ENCODE measurements around the gene PAPPA.

Gene PAPPA

GRCh38 chr9:116304761-116305160 is 151.2 kb downstream of the PAPPA start:
- no peaks in the 10 kb centered on the region for H3K9me3 Mint-ChIP-seq
- H3K27me3 Mint-ChIP-seq, result peaks cover 3% of the 10 kb centered on the region
- no peaks in the 10 kb centered on the region for H3K4me1 Mint-ChIP-seq (ENCODE audit: low read depth)
- H3K27ac Mint-ChIP-seq, result no peak overlapping the region
- no peak overlapping the region for H3K4me3 Mint-ChIP-seq
- H3K36me3 Mint-ChIP-seq (ENCODE audit: low read depth), result no peaks in the 10 kb centered on the region
- no peak for DNase-seq

GRCh38 chr9:116308076-116308475 is 154.5 kb downstream of the PAPPA start:
- H3K27me3 Mint-ChIP-seq, result peaks cover 3% of the 10 kb centered on the region
- H3K36me3 Mint-ChIP-seq (ENCODE audit: low read depth), result no peaks in the 10 kb centered on the region
- H3K4me3 Mint-ChIP-seq, result no peak overlapping the region
- no peak for DNase-seq
- no peak overlapping the region for H3K27ac Mint-ChIP-seq
- no peaks in the 10 kb centered on the region for H3K9me3 Mint-ChIP-seq
- H3K4me1 Mint-ChIP-seq (ENCODE audit: low read depth), result no peaks in the 10 kb centered on the region

DNA sequence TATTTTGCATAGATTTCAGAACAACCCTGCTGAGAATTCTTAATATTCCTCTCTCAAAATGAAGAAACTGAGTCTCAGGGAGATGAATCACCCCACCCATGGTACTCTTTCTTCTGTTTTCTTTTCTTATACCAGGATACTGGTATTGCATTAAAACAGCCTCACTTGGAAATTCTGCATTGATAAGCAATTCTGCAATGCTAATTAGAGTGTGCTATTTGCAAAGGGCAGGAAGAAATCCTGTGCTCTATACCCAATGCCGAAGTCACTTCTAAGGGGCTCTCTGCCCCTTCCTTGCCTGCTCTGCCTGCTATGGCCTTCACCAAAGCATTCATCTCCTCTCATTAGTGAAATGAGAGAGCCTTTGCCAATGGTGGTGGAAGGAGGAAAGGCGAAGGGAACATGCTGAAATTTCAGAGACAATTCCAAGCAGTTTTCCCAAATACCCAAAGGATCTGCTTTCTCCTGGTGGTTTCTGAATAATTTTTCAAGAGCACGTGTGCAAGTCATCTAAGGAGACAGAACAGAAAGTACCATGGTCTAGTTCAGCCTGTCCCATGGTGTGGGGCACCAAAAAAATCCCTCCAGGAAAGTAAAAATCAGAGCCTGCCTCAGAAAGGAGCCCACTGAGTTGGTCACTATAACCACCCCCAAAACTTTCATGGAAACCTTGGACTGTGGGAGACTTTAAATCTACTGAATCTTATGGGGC is 156.5 kb downstream of the PAPPA start:
- Mint-ChIP-seq H3K4me3 (no peak overlapping the region), H3K36me3 (ENCODE audit: low read depth) (no peaks in the 10 kb centered on the region), H3K4me1 (ENCODE audit: low read depth) (no peaks in the 10 kb centered on the region), H3K27ac (no peak overlapping the region), H3K27me3 (no peaks in the 10 kb centered on the region), H3K9me3 (no peaks in the 10 kb centered on the region)
- DNase-seq, result no peak

DNA sequence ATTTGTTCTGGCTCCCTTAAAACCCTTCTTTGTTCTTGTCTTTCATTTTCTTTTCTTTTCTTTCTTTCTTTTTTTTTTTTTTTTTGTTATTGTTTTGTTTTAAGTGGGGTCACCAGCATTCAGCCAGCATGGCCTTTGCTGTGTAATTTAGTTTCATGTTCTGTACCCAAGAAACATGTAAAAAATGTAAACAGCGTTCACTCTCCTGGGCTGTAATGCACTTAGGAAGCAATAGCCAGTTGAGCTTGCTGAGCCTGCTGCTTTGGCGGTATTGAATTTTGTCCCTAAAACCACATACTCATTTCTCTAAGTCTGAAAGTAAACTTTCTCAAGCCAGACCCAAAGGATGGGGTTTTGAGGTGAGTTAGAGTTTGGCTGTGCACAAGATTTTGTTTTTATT is 158.6 kb downstream of the PAPPA start:
- Mint-ChIP-seq H3K4me1 (ENCODE audit: low read depth) (no peaks in the 10 kb centered on the region), H3K27me3 (no peaks in the 10 kb centered on the region)
- DNase-seq, result no peak

DNA sequence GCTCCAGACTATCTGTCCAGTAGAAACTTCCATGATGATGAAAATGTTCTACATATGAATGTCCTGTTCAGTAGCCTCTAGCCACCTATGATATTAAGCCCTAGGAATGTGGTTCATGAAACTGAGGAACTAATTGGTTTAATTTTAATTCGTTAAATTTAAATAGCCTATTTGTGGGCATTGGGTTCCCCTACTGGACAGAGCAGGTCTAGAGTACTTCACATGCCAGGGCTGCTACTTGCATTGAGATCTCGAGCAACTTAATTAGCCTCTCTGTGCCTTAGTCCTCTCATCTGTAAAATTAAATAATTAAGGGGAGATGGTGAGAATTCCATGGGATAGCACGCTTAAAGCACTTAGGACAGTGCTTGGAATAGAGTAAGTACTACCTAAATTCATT is 160.0 kb downstream of the PAPPA start:
- Mint-ChIP-seq H3K27me3 (no peaks in the 10 kb centered on the region), H3K4me3 (no peak overlapping the region), H3K36me3 (ENCODE audit: low read depth) (no peaks in the 10 kb centered on the region), H3K9me3 (no peaks in the 10 kb centered on the region), H3K27ac (no peak overlapping the region), H3K4me1 (ENCODE audit: low read depth) (no peaks in the 10 kb centered on the region)
- no peak for DNase-seq

More for the DNA sequence above, 158.6 kb downstream of the PAPPA start:
- Mint-ChIP-seq H3K36me3 (ENCODE audit: low read depth) (no peaks in the 10 kb centered on the region), H3K9me3 (no peaks in the 10 kb centered on the region), H3K4me3 (no peak overlapping the region), H3K27ac (no peak overlapping the region)

- no peak for DNase-seq
- Mint-ChIP-seq H3K36me3 (ENCODE audit: low read depth) (no peaks in the 10 kb centered on the region), H3K27me3 (no peaks in the 10 kb centered on the region), H3K4me1 (ENCODE audit: low read depth) (no peaks in the 10 kb centered on the region), H3K27ac (no peak overlapping the region), H3K9me3 (no peaks in the 10 kb centered on the region), H3K4me3 (no peak overlapping the region)
Observed at GRCh38 chr9:116316246-116316645, 162.7 kb downstream of the PAPPA start.

DNA sequence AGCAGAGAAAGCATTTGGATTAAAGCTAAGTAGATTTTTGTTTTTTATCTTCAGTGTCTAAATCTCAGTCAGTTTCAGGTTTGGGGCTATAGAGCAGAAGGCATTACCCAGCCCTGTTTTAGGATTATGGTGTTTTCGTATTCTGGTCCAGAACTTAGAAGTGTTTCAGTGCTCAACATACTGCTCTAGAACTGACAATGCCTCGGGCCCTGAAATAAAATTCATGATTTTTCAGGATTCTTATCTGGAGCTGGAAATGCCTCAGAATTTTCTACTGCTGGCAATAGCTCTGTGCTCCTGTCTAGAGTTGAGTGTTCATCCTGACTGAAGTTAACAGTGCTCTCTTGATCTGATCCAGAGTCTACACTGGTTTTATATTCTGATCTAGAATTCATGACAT is 163.9 kb downstream of the PAPPA start:
- no peaks in the 10 kb centered on the region for H3K9me3 Mint-ChIP-seq
- H3K4me1 Mint-ChIP-seq (ENCODE audit: low read depth), result no peaks in the 10 kb centered on the region
- H3K36me3 Mint-ChIP-seq (ENCODE audit: low read depth), result no peaks in the 10 kb centered on the region
- H3K4me3 Mint-ChIP-seq, result no peak overlapping the region
- no peak overlapping the region for H3K27ac Mint-ChIP-seq
- no peaks in the 10 kb centered on the region for H3K27me3 Mint-ChIP-seq
- DNase-seq, result no peak

DNA sequence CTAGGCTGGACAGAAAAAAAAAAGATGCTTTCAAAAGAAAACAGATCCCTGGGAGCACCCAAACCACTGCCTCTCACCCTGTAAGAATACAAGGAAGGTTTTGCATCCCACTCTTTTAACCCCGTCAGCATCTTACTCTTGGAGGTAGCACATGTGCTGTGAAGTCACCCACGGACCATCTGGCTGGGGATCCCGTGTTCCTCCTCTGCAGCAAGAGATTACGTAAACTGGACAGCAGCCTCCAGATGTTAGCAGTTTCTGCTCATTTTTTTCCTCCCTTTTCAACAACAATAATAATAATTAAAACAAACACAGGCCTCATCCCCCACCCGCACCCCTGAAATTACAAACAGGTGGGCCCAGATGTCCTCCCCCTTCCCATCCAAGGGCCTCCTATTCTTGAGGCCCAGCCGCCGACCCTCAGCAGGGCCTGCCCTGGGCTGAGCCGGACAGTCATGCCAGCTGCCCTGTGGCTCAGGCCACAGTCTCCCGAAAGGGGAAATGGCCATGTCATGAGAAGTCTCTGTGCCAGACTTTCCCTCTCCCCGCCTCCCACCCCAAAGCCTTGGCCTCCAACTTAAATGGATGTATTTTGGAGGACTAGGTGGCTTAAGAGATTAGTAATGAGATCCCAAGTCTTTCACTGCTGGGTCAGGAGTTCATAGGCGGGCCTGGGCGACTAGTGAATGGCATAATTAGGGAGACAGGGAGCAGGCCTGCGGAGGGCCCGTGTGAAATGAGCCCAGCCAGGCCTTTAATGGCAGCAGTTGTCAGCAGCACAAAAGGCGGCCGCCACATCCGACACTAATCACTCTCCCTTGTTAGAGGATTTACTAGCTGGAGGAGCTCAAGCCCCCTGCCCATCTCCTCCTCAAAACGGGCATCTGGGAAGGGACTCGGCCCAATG is 165.1 kb downstream of the PAPPA start:
- Mint-ChIP-seq H3K4me1 (ENCODE audit: low read depth) (no peaks in the 10 kb centered on the region), H3K36me3 (ENCODE audit: low read depth) (no peaks in the 10 kb centered on the region), H3K9me3 (no peaks in the 10 kb centered on the region), H3K27ac (no peak overlapping the region), H3K4me3 (no peak overlapping the region), H3K27me3 (no peaks in the 10 kb centered on the region)
- DNase-seq, result no peak

- H3K36me3 Mint-ChIP-seq (ENCODE audit: low read depth), result no peaks in the 10 kb centered on the region
- no peak for DNase-seq
- no peak overlapping the region for H3K27ac Mint-ChIP-seq
- no peaks in the 10 kb centered on the region for H3K4me1 Mint-ChIP-seq (ENCODE audit: low read depth)
- no peaks in the 10 kb centered on the region for H3K27me3 Mint-ChIP-seq
- no peaks in the 10 kb centered on the region for H3K9me3 Mint-ChIP-seq
- no peak overlapping the region for H3K4me3 Mint-ChIP-seq
Observed at GRCh38 chr9:116319480-116319879, 165.9 kb downstream of the PAPPA start.

- no peaks in the 10 kb centered on the region for H3K36me3 Mint-ChIP-seq (ENCODE audit: low read depth)
- H3K4me1 Mint-ChIP-seq (ENCODE audit: low read depth), result no peaks in the 10 kb centered on the region
- H3K27ac Mint-ChIP-seq, result no peak overlapping the region
- H3K9me3 Mint-ChIP-seq, result no peaks in the 10 kb centered on the region
- no peak for DNase-seq
- no peaks in the 10 kb centered on the region for H3K27me3 Mint-ChIP-seq
- no peak overlapping the region for H3K4me3 Mint-ChIP-seq
Observed at GRCh38 chr9:116320290-116320689, 166.7 kb downstream of the PAPPA start.

- no peak overlapping the region for H3K4me3 Mint-ChIP-seq
- H3K27ac Mint-ChIP-seq, result no peak overlapping the region
- no peak for DNase-seq
- no peaks in the 10 kb centered on the region for H3K4me1 Mint-ChIP-seq (ENCODE audit: low read depth)
- H3K36me3 Mint-ChIP-seq (ENCODE audit: low read depth), result no peaks in the 10 kb centered on the region
- no peaks in the 10 kb centered on the region for H3K9me3 Mint-ChIP-seq
- no peaks in the 10 kb centered on the region for H3K27me3 Mint-ChIP-seq
Observed at GRCh38 chr9:116322521-116322920, 168.9 kb downstream of the PAPPA start.

GRCh38 chr9:116323012-116323411 is 169.4 kb downstream of the PAPPA start:
- Mint-ChIP-seq H3K27ac (no peak overlapping the region), H3K4me1 (ENCODE audit: low read depth) (no peaks in the 10 kb centered on the region), H3K4me3 (no peak overlapping the region), H3K9me3 (no peaks in the 10 kb centered on the region), H3K36me3 (ENCODE audit: low read depth) (no peaks in the 10 kb centered on the region), H3K27me3 (no peaks in the 10 kb centered on the region)
- DNase-seq, result no peak

- no peak for DNase-seq
- no peak overlapping the region for H3K4me3 Mint-ChIP-seq
- H3K36me3 Mint-ChIP-seq (ENCODE audit: low read depth), result no peaks in the 10 kb centered on the region
- no peaks in the 10 kb centered on the region for H3K9me3 Mint-ChIP-seq
- no peak overlapping the region for H3K27ac Mint-ChIP-seq
- no peaks in the 10 kb centered on the region for H3K27me3 Mint-ChIP-seq
- H3K4me1 Mint-ChIP-seq (ENCODE audit: low read depth), result no peaks in the 10 kb centered on the region
Observed at GRCh38 chr9:116323571-116323970, 170.0 kb downstream of the PAPPA start.

GRCh38 chr9:116325924-116326323 is 172.3 kb downstream of the PAPPA start:
- H3K9me3 Mint-ChIP-seq, result no peaks in the 10 kb centered on the region
- H3K27me3 Mint-ChIP-seq, result no peaks in the 10 kb centered on the region
- H3K4me3 Mint-ChIP-seq, result no peak overlapping the region
- DNase-seq, result no peak
- H3K4me1 Mint-ChIP-seq (ENCODE audit: low read depth), result no peaks in the 10 kb centered on the region
- no peaks in the 10 kb centered on the region for H3K36me3 Mint-ChIP-seq (ENCODE audit: low read depth)
- H3K27ac Mint-ChIP-seq, result no peak overlapping the region

GRCh38 chr9:116327701-116328405 is 174.3 kb downstream of the PAPPA start:
- no peak for DNase-seq
- H3K4me1 Mint-ChIP-seq (ENCODE audit: low read depth), result no peaks in the 10 kb centered on the region
- H3K27me3 Mint-ChIP-seq, result no peaks in the 10 kb centered on the region
- H3K36me3 Mint-ChIP-seq (ENCODE audit: low read depth), result no peaks in the 10 kb centered on the region
- H3K27ac Mint-ChIP-seq, result no peak overlapping the region
- no peaks in the 10 kb centered on the region for H3K9me3 Mint-ChIP-seq
- no peak overlapping the region for H3K4me3 Mint-ChIP-seq
